Gastrocnemius medialis (tissue), 4 donors: ENCODE data around the gene WDR70. TPM values are rescaled to one million over a fixed set of nuclear protein-coding genes. Genes with fewer than 3 reads are reported as not detected.
A peak's percentile ranks its signal among the peaks of the same experiment; 100 is the strongest.
"Not testable (repeated sequence)": the region's sequence is repeated elsewhere in the genome, so short reads cannot be mapped to it uniquely, and the experiment has no call there.

ENCODE experiments used
- ATAC-seq, 2 donors: fragments of 150-250 bp; one replicate each; pipeline ENCODE4 v1.9.1; 2016
- DNase-seq, 2 donors: peaks; one replicate each; pipeline ENCODE4 v3.0.0-alpha.2; 2019
- H3K27ac ChIP-seq, 4 donors: fragments of 200-600 bp; sonication (generic); 1 replicate in 1 of 4; 2 replicates in 3 of 4; pipeline ENCODE4 v1.5.1; 2016 to 2018; ENCODE audit warnings: mild to moderate bottlenecking in 2 of 4, moderate library complexity in 1 of 4
- H3K27me3 ChIP-seq, 3 donors: fragments of 200-600 bp; sonication (generic) in 2 of 3; 1 replicate in 1 of 3; 2 replicates in 2 of 3; pipeline versions ENCODE4 v1.5.1 to v1.6.0; 2016 to 2019; ENCODE audit warnings: mild to moderate bottlenecking in 1 of 3, moderate library complexity in 1 of 3
- H3K36me3 ChIP-seq, 2 donors: fragments of 200-600 bp; sonication (generic) in 1 of 2; one replicate each; pipeline ENCODE4 v1.5.1; 2017 to 2018
- H3K4me1 ChIP-seq, 2 donors: fragments of 200-600 bp; sonication (generic) in 1 of 2; one replicate each; pipeline ENCODE4 v1.5.1; 2016 to 2017; ENCODE audit warnings: mild to moderate bottlenecking in 2 of 2
- H3K4me3 ChIP-seq, 4 donors: fragments of 200-600 bp; sonication (generic) in 3 of 4; 1 replicate in 1 of 4; 2 replicates in 3 of 4; pipeline ENCODE4 v1.5.1; 2016 to 2019; ENCODE audit warnings: mild to moderate bottlenecking in 2 of 4
- H3K9me3 ChIP-seq, 3 donors: fragments of 200-600 bp; sonication (generic) in 2 of 3; 1 replicate in 1 of 3; 2 replicates in 2 of 3; pipeline ENCODE4 v1.5.1; 2016 to 2019
- CTCF ChIP-seq, 5 experiments: fragments of 450-650 bp in 3 of 5; fragments of 200-600 bp in 2 of 5; sonication (generic) in 2 of 5; IDR thresholded peaks in 4 of 5; conservative IDR thresholded peaks in 1 of 5; 1 replicate in 4 of 5; 2 replicates in 1 of 5; pipeline ENCODE4 v1.5.1; 2016 to 2019; ENCODE audit warnings: antibody characterized with exemption in 5 of 5, mild to moderate bottlenecking in 3 of 5, moderate library complexity in 3 of 5
- POLR2A ChIP-seq, 2 donors: fragments of 450-650 bp; IDR thresholded peaks; one replicate each; pipeline ENCODE4 v1.6.1; 2017; ENCODE audit warnings: antibody characterized with exemption in 2 of 2, mild to moderate bottlenecking in 2 of 2, moderate library complexity in 2 of 2
- in situ Hi-C, 4 donors: fragments of 200-750 bp; cut with MboI; loops; one replicate each; pipeline versions ENCODE4 v1.15.0 to v1.8.0; 2017; ENCODE audit warnings: low sequenced_read_pairs in 4 of 4
- intact Hi-C: fragments of 100-400 bp; cut with DNase I; formaldehyde crosslinking; loops from one replicate; pipeline ENCODE4 v1.15.1; 2023; ENCODE audit warnings: low total_unique reads
- total RNA-seq, 4 donors: library from RNA; depleted of rRNA; stranded (reverse); fragments of >200 nt; gene quantifications; one replicate each; pipeline versions ENCODE4 v1.1.0 to v1.2.3, GENCODE V29; 2016

The WDR70 gene
- total RNA-seq, 4 donors from 2014 or later: 15.9 to 24.8 (median 21.5) TPM

GRCh38 chr5:37667846-37668245 lies 288.7 kb downstream of the WDR70 start:
- intact Hi-C loops (loop anchor here (5.0 kb wide), 1 partner anchor 169 kb away; no protein-coding TSS in a partner anchor), in situ Hi-C loops (no loop called here)
- DNase-seq (no peak), ATAC-seq (no peak)
- H3K27ac ChIP-seq: peak overlapping the region; percentile 72 to 89 (median 84)
- H3K4me1 ChIP-seq: peaks cover 46 to 60% of the 10 kb centered on the region in 2 donors
- no peak overlapping the region for H3K4me3 ChIP-seq
- no peak for TF ChIP-seq CTCF (IDR thresholded peaks at IDR 0.05 in 4 of 5, conservative IDR thresholded peaks at IDR 0.05 in 1 of 5)
- TF ChIP-seq POLR2A (IDR thresholded peaks at IDR 0.05): no peak
- H3K27me3 ChIP-seq: no peaks in the 10 kb centered on the region
- H3K9me3 ChIP-seq: no peaks in the 10 kb centered on the region
- no peaks in the 10 kb centered on the region for H3K36me3 ChIP-seq

GRCh38 chr5:37668524-37669047 lies 289.5 kb downstream of the WDR70 start:
- TF ChIP-seq CTCF (IDR thresholded peaks at IDR 0.05 in 4 of 5, conservative IDR thresholded peaks at IDR 0.05 in 1 of 5) (no peak), POLR2A (IDR thresholded peaks at IDR 0.05) (no peak)
- H3K9me3 ChIP-seq: no peaks in the 10 kb centered on the region
- H3K36me3 ChIP-seq: no peaks in the 10 kb centered on the region
- intact Hi-C loops (loop anchor here (5.0 kb wide), 1 partner anchor 169 kb away; no protein-coding TSS in a partner anchor), in situ Hi-C loops (no loop called here)
- no peaks in the 10 kb centered on the region for H3K27me3 ChIP-seq
- no peak overlapping the region for H3K4me3 ChIP-seq
- peak overlapping the region; percentile 78 to 89 (median 84) for H3K27ac ChIP-seq
- DNase-seq: peak; percentile 93 to 94
- H3K4me1 ChIP-seq: peaks cover 52 to 60% of the 10 kb centered on the region in 2 donors
- peak; percentile 95 for ATAC-seq

- H3K36me3 ChIP-seq, H3K27me3 ChIP-seq, H3K9me3 ChIP-seq, ATAC-seq, in situ Hi-C loops, H3K4me3 ChIP-seq: not testable (repeated sequence)
- intact Hi-C loops: loop anchor here (2.0 to 5.0 kb wide), 2 partner anchors 45 to 495 kb away; no protein-coding TSS in a partner anchor
- peak overlapping the region; percentile 60 to 81 (median 70) for H3K27ac ChIP-seq
- peak in 1 of 2 donors; percentile 5 for DNase-seq
- peaks cover 36 to 40% of the 10 kb centered on the region in 2 donors for H3K4me1 ChIP-seq
Measured at GRCh38 chr5:37672118-37672588, 293.0 kb downstream of the WDR70 start.

- H3K27me3 ChIP-seq, H3K27ac ChIP-seq, H3K36me3 ChIP-seq, ATAC-seq, H3K4me3 ChIP-seq, H3K9me3 ChIP-seq, DNase-seq, in situ Hi-C loops: not testable (repeated sequence)
- H3K4me1 ChIP-seq: peaks cover 22% of the 10 kb centered on the region in 2 donors
- intact Hi-C loops: loop anchor here (5.0 kb wide), 1 partner anchor 493 kb away; no protein-coding TSS in a partner anchor
Measured at GRCh38 chr5:37674361-37674760, 295.2 kb downstream of the WDR70 start.

GRCh38 chr5:37679326-37679725 lies 300.2 kb downstream of the WDR70 start:
- intact Hi-C loops, ATAC-seq, H3K4me3 ChIP-seq, H3K36me3 ChIP-seq, H3K27ac ChIP-seq, H3K9me3 ChIP-seq, H3K27me3 ChIP-seq, H3K4me1 ChIP-seq, DNase-seq, in situ Hi-C loops: not testable (repeated sequence)

- H3K27ac ChIP-seq, in situ Hi-C loops, DNase-seq, H3K4me3 ChIP-seq, H3K9me3 ChIP-seq, H3K4me1 ChIP-seq, H3K36me3 ChIP-seq, H3K27me3 ChIP-seq, intact Hi-C loops, ATAC-seq: not testable (repeated sequence)
Measured at GRCh38 chr5:37679903-37680302, 300.8 kb downstream of the WDR70 start.
